Testis (tissue), 2 donors: ENCODE results near the gene PNPLA2.

Source experiments
- POLR2A ChIP-seq: fragments of 450-650 bp; IDR thresholded peaks from one replicate; pipeline ENCODE4 v1.6.1; 2017; ENCODE audit warnings: antibody characterized with exemption, mild to moderate bottlenecking, moderate library complexity
- TF ChIP-seq, protein P1 (sequence below), 3 experiments: fragments of 450-650 bp in 2 of 3; fragments of 200-600 bp in 1 of 3; sonication (generic) in 1 of 3; IDR thresholded peaks; one replicate each; pipeline ENCODE4 v1.5.1; 2016 to 2019; ENCODE audit warnings: antibody characterized with exemption in 3 of 3, mild to moderate bottlenecking in 2 of 3, moderate library complexity in 1 of 3

DNA sequence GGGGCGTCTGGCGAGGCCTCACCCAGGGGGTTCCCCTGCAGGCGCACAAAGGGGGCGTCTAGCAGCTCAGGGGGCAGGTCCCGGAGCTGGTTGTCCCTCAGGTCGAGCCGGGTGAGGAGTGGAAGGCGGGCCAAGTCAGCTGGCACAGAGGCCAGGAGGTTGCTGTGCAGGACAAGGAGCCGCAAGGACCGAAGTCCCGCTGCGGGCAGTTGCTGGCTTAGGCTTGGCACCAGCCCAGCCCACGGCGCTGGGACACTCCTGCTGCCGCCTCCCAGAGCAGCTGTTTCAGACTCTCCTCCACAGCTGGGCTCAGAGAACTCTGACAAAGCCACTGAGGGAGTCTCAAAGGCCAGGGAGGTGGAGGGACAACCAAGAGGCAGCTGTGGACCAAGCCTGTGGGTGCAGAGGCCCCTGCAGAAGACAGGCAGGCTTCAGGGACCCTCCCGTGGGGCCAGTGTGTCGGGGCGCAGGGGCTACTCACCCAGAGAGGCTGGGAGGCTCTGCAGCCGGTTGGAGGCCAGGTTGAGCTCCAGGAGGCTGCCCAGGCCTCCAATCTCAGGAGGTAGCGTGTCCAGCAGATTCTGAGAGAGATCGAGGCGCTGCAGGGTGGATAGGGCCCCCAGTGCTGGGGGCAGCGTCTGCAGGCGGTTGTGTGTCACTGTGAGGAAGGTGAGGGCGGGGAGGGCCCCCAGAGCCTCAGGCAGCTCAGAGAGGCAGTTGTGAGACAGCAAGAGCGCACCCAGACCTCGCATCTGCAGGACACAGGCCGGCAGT is 15.8 kb upstream of the PNPLA2 start:
- TF ChIP-seq, protein P1, sequence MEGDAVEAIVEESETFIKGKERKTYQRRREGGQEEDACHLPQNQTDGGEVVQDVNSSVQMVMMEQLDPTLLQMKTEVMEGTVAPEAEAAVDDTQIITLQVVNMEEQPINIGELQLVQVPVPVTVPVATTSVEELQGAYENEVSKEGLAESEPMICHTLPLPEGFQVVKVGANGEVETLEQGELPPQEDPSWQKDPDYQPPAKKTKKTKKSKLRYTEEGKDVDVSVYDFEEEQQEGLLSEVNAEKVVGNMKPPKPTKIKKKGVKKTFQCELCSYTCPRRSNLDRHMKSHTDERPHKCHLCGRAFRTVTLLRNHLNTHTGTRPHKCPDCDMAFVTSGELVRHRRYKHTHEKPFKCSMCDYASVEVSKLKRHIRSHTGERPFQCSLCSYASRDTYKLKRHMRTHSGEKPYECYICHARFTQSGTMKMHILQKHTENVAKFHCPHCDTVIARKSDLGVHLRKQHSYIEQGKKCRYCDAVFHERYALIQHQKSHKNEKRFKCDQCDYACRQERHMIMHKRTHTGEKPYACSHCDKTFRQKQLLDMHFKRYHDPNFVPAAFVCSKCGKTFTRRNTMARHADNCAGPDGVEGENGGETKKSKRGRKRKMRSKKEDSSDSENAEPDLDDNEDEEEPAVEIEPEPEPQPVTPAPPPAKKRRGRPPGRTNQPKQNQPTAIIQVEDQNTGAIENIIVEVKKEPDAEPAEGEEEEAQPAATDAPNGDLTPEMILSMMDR (IDR thresholded peaks at IDR 0.05), result no peak
- no peak for TF ChIP-seq POLR2A
